Body of pancreas (tissue), 4 donors: Measurements from ENCODE around the gene ZNF766.

Experiments used
- POLR2A ChIP-seq, 3 donors: fragments of 450-650 bp; IDR thresholded peaks; one replicate each; pipeline ENCODE4 v1.6.1; 2016; ENCODE audit warnings: antibody characterized with exemption in 3 of 3, mild to moderate bottlenecking in 2 of 3
- TF ChIP-seq, protein P1 (sequence below), 7 experiments: fragments of 450-650 bp in 4 of 7; fragments of 200-600 bp in 3 of 7; sonication (generic) in 3 of 7; IDR thresholded peaks; one replicate each; pipeline ENCODE4 v1.5.1; 2016 to 2019; ENCODE audit warnings: antibody characterized with exemption in 7 of 7

DNA sequence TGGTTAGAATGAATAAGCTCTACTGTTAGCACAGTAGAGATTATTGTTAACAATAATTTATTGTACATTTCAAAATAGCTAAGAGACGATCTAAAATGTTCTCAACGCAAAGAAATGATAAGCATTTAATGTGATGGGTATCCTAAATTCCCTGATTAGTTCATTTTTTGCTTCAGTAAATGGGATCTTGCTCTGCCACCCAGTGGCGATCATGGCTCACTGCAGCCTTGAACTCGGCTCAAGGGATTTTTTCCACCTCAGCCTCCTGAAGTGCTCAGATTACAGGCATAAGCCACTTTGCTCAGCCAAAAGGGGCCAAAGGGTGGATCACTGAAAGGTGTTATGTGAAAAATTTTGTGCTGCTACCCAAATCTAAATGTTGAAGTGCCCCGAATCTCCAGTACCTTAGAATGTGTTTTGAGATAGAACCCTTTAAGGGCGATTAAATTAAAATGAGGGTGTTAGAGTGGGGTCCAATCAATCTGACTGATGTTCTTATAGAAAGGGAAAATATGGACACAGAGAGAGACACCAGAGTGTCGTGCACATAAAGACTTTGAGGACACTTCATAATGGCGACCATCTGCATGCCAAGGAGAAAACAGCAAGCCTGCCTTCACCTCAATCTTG, 31.5 kb upstream of the ZNF766 start:
- TF ChIP-seq POLR2A (IDR thresholded peaks at IDR 0.05) = no peak
- TF ChIP-seq, protein P1, sequence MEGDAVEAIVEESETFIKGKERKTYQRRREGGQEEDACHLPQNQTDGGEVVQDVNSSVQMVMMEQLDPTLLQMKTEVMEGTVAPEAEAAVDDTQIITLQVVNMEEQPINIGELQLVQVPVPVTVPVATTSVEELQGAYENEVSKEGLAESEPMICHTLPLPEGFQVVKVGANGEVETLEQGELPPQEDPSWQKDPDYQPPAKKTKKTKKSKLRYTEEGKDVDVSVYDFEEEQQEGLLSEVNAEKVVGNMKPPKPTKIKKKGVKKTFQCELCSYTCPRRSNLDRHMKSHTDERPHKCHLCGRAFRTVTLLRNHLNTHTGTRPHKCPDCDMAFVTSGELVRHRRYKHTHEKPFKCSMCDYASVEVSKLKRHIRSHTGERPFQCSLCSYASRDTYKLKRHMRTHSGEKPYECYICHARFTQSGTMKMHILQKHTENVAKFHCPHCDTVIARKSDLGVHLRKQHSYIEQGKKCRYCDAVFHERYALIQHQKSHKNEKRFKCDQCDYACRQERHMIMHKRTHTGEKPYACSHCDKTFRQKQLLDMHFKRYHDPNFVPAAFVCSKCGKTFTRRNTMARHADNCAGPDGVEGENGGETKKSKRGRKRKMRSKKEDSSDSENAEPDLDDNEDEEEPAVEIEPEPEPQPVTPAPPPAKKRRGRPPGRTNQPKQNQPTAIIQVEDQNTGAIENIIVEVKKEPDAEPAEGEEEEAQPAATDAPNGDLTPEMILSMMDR (IDR thresholded peaks at IDR 0.05) = peak; percentile 58 to 92 (median 81)
